Stimulated activated CD4-positive, alpha-beta T cell treated with anti-CD3 and anti-CD28 coated beads, Interleukin-15, amount 100 ng/mL, for 24 hours (primary cell): ENCODE results near the gene EDDM13.
"Not testable (repeated sequence)": the region's sequence is repeated elsewhere in the genome, so short reads cannot be mapped to it uniquely, and the experiment has no call there.

Experiments
- DNase-seq: peaks from one replicate; pipeline ENCODE4 v3.0.0-alpha.2; 2020

EDDM13 gene

GRCh38 chr19:56295531-56296455 lies 23.2 kb downstream of the EDDM13 start:
- DNase-seq = no peak

- DNase-seq = no peak
Measured at GRCh38 chr19:56297010-56297409, 24.5 kb downstream of the EDDM13 start.

- DNase-seq = no peak
Measured at GRCh38 chr19:56299688-56300087, 27.1 kb downstream of the EDDM13 start.

GRCh38 chr19:56301155-56301554 lies 28.6 kb downstream of the EDDM13 start:
- no peak for DNase-seq

- DNase-seq = no peak
Measured at GRCh38 chr19:56301886-56302620, 29.5 kb downstream of the EDDM13 start.

- DNase-seq = no peak
Measured at GRCh38 chr19:56304243-56304642, 31.7 kb downstream of the EDDM13 start.

GRCh38 chr19:56306016-56306415 lies 33.5 kb downstream of the EDDM13 start:
- DNase-seq = no peak

GRCh38 chr19:56307062-56307461 lies 34.5 kb downstream of the EDDM13 start:
- not testable (repeated sequence) for DNase-seq

- no peak for DNase-seq
Measured at GRCh38 chr19:56308792-56309191, 36.2 kb downstream of the EDDM13 start.

GRCh38 chr19:56309511-56310185 lies 37.1 kb downstream of the EDDM13 start:
- peak; percentile 71 for DNase-seq

- no peak for DNase-seq
Measured at GRCh38 chr19:56310462-56310861, 37.9 kb downstream of the EDDM13 start.

GRCh38 chr19:56312342-56312741 lies 39.8 kb downstream of the EDDM13 start:
- DNase-seq = no peak

GRCh38 chr19:56312787-56313657 lies 40.5 kb downstream of the EDDM13 start:
- no peak for DNase-seq

- DNase-seq = no peak
Measured at GRCh38 chr19:56314018-56314380, 41.5 kb downstream of the EDDM13 start.

- DNase-seq = peak; percentile 97
Measured at GRCh38 chr19:56314381-56315076, 42.0 kb downstream of the EDDM13 start, which contains the start of gene ZSCAN5A. ZSCAN5A (minus strand) TSS chr19:56314839; CDS start chr19:56225046, 89,793 bp downstream.

GRCh38 chr19:56315077-56315828 lies 42.7 kb downstream of the EDDM13 start:
- peak; percentile 91 for DNase-seq

GRCh38 chr19:56316728-56317127 lies 44.2 kb downstream of the EDDM13 start:
- DNase-seq = no peak

GRCh38 chr19:56317749-56318148 lies 45.2 kb downstream of the EDDM13 start:
- no peak for DNase-seq

GRCh38 chr19:56319991-56320390 lies 47.4 kb downstream of the EDDM13 start:
- no peak for DNase-seq

- DNase-seq = no peak
Measured at GRCh38 chr19:56321254-56321988, 48.9 kb downstream of the EDDM13 start.
